Type B pancreatic cell (in vitro differentiated cells): Measurements from ENCODE around the gene ABCB4. TPM values are rescaled to one million over a fixed set of nuclear protein-coding genes. Genes with fewer than 3 reads are reported as not detected.

Experiments used
- DNase-seq: peaks from one replicate; pipeline ENCODE4 v3.0.0; 2021; ENCODE audit warnings: mixed read lengths; ENCODE audit not compliant: unreplicated experiment; ENCODE audit errors: extremely low spot score
- H3K27ac Mint-ChIP-seq: 2 replicates; pipeline ENCODE4 v1.8.0; 2021; ENCODE audit warnings: mild to moderate bottlenecking, mixed read lengths
- H3K27me3 Mint-ChIP-seq: 2 replicates; pipeline ENCODE4 v1.8.0; 2021; ENCODE audit warnings: mixed read lengths
- H3K36me3 Mint-ChIP-seq: 2 replicates; pipeline ENCODE4 v1.8.0; 2021; ENCODE audit warnings: mixed read lengths
- H3K4me1 Mint-ChIP-seq: one replicate; pipeline ENCODE4 v1.8.0; 2021; ENCODE audit warnings: mixed read lengths; ENCODE audit not compliant: unreplicated experiment
- H3K4me3 Mint-ChIP-seq: 2 replicates; pipeline ENCODE4 v1.8.0; 2021; ENCODE audit warnings: mild to moderate bottlenecking, mixed read lengths
- H3K9me3 Mint-ChIP-seq: 2 replicates; pipeline ENCODE4 v1.8.0; 2021; ENCODE audit warnings: mixed read lengths
- total RNA-seq: library from RNA; stranded (reverse); gene quantifications from 2 replicates; pipeline ENCODE4 v1.2.1, GENCODE V29; 2021; ENCODE audit warnings: low replicate concordance
- TF ChIP-seq, protein P1 (sequence below): fragments of 200-600 bp; sonication (generic); conservative IDR thresholded peaks from 2 replicates; pipeline ENCODE4 v1.5.0; 2021; ENCODE audit warnings: antibody characterized with exemption, mild to moderate bottlenecking

The ABCB4 gene
- total RNA-seq, 1 donor from 2014 or later: 1.6 TPM

- no peaks in the 10 kb centered on the region for H3K9me3 Mint-ChIP-seq
- DNase-seq: no peak
- peaks cover 7% of the 10 kb centered on the region for H3K4me1 Mint-ChIP-seq
- TF ChIP-seq, protein P1, sequence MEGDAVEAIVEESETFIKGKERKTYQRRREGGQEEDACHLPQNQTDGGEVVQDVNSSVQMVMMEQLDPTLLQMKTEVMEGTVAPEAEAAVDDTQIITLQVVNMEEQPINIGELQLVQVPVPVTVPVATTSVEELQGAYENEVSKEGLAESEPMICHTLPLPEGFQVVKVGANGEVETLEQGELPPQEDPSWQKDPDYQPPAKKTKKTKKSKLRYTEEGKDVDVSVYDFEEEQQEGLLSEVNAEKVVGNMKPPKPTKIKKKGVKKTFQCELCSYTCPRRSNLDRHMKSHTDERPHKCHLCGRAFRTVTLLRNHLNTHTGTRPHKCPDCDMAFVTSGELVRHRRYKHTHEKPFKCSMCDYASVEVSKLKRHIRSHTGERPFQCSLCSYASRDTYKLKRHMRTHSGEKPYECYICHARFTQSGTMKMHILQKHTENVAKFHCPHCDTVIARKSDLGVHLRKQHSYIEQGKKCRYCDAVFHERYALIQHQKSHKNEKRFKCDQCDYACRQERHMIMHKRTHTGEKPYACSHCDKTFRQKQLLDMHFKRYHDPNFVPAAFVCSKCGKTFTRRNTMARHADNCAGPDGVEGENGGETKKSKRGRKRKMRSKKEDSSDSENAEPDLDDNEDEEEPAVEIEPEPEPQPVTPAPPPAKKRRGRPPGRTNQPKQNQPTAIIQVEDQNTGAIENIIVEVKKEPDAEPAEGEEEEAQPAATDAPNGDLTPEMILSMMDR: no peak
- H3K27ac Mint-ChIP-seq: no peak overlapping the region
- no peaks in the 10 kb centered on the region for H3K36me3 Mint-ChIP-seq
- peaks cover 5% of the 10 kb centered on the region for H3K27me3 Mint-ChIP-seq
- no peak overlapping the region for H3K4me3 Mint-ChIP-seq
Measured at GRCh38 chr7:87512906-87513305, 37.4 kb upstream of the ABCB4 start.

- H3K9me3 Mint-ChIP-seq: no peaks in the 10 kb centered on the region
- H3K4me1 Mint-ChIP-seq: peaks cover 7% of the 10 kb centered on the region
- H3K27me3 Mint-ChIP-seq: peaks cover 8% of the 10 kb centered on the region
- no peak for DNase-seq
- no peak overlapping the region for H3K4me3 Mint-ChIP-seq
- H3K36me3 Mint-ChIP-seq: no peaks in the 10 kb centered on the region
- TF ChIP-seq, protein P1: no peak
- no peak overlapping the region for H3K27ac Mint-ChIP-seq
Measured at GRCh38 chr7:87511510-87511909, 36.0 kb upstream of the ABCB4 start.

DNA sequence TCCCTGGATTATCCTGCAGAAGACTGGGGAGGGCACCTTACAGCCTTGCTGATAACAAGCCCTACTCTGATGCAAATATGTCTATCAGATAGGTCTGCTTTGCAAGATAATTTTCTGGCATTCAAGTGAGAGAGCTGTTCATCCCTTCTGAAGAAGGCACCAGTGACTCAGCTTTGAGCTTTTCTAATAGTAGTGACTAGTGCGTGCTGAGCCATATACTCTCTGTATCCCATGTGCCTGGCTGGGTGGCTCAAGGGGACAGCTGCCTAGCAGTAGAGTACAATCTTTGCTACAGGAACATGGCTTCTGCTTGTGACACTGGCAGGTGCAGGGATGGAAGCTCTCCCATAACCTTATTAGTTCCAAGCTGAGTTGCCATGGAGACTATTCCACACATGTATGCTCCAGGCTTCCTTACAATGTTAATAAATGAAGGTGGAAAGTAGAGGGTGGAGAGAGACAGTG is 35.0 kb upstream of the ABCB4 start:
- Mint-ChIP-seq H3K27me3 (peaks cover 8% of the 10 kb centered on the region), H3K9me3 (no peaks in the 10 kb centered on the region), H3K36me3 (no peaks in the 10 kb centered on the region), H3K27ac (no peak overlapping the region), H3K4me1 (peaks cover 7% of the 10 kb centered on the region), H3K4me3 (no peak overlapping the region)
- TF ChIP-seq, protein P1: no peak
- DNase-seq: no peak

GRCh38 chr7:87507446-87507845 is 32.0 kb upstream of the ABCB4 start:
- Mint-ChIP-seq H3K4me3 (no peak overlapping the region), H3K36me3 (no peaks in the 10 kb centered on the region), H3K27ac (no peak overlapping the region), H3K4me1 (peaks cover 7% of the 10 kb centered on the region), H3K27me3 (peaks cover 4% of the 10 kb centered on the region), H3K9me3 (no peaks in the 10 kb centered on the region)
- no peak for DNase-seq
- TF ChIP-seq, protein P1: peak; percentile 47

GRCh38 chr7:87506246-87507180 is 31.0 kb upstream of the ABCB4 start:
- Mint-ChIP-seq H3K27me3 (peaks cover 4% of the 10 kb centered on the region), H3K36me3 (no peaks in the 10 kb centered on the region), H3K9me3 (no peaks in the 10 kb centered on the region), H3K4me3 (no peak overlapping the region), H3K4me1 (peaks cover 7% of the 10 kb centered on the region), H3K27ac (no peak overlapping the region)
- TF ChIP-seq, protein P1: peak; percentile 64
- no peak for DNase-seq
